Smooth muscle cell (in vitro differentiated cells): ENCODE data around the gene BBLN. TPM values are rescaled to one million over a fixed set of nuclear protein-coding genes. Genes with fewer than 3 reads are reported as not detected.

Source experiments
- DNase-seq: peaks from one replicate; lab custom pipeline; 2025; ENCODE audit not compliant: unreplicated experiment; lab: John Stamatoyannopoulos, UW
- H2AFZ ChIP-seq: fragments of 200-600 bp; sonication (generic); 2 replicates; pipeline ENCODE4 v1.6.0; 2016; ENCODE audit warnings: antibody characterized with exemption, low read depth, mild to moderate bottlenecking
- H3F3A ChIP-seq: fragments of 200-600 bp; sonication (generic); 2 replicates; pipeline ENCODE4 v1.6.0; 2017; ENCODE audit warnings: antibody characterized with exemption, low read depth
- H3K27ac ChIP-seq: fragments of 200-600 bp; sonication (generic); 2 replicates; pipeline ENCODE4 v1.5.1; 2016; ENCODE audit warnings: low read depth, mild to moderate bottlenecking
- H3K27me3 ChIP-seq: fragments of 200-600 bp; sonication (generic); 2 replicates; pipeline ENCODE4 v1.6.1; 2016; ENCODE audit warnings: low read depth, mild to moderate bottlenecking
- H3K36me3 ChIP-seq: fragments of 200-600 bp; sonication (generic); 2 replicates; pipeline ENCODE4 v1.5.1; 2016; ENCODE audit warnings: low read depth
- H3K4me1 ChIP-seq: fragments of 200-600 bp; sonication (generic); 2 replicates; pipeline ENCODE4 v1.5.1; 2016; ENCODE audit warnings: low read depth
- H3K4me2 ChIP-seq: fragments of 200-600 bp; sonication (generic); 2 replicates; pipeline ENCODE4 v1.6.0; 2016; ENCODE audit warnings: mild to moderate bottlenecking
- H3K4me3 ChIP-seq: fragments of 200-600 bp; sonication (generic); 2 replicates; pipeline ENCODE4 v1.5.1; 2016; ENCODE audit warnings: mild to moderate bottlenecking
- H3K79me2 ChIP-seq: fragments of 200-600 bp; sonication (generic); 2 replicates; pipeline ENCODE4 v1.6.0; 2016; ENCODE audit warnings: low read depth, mild to moderate bottlenecking
- H3K9ac ChIP-seq: fragments of 200-600 bp; sonication (generic); 2 replicates; pipeline ENCODE4 v1.6.0; 2016; ENCODE audit warnings: low read depth
- H3K9me3 ChIP-seq: fragments of 200-600 bp; sonication (generic); replicated peaks from 2 replicates; pipeline ENCODE4 v1.5.1; 2016; ENCODE audit warnings: low read depth
- H4K20me1 ChIP-seq: fragments of 200-600 bp; sonication (generic); 2 replicates; pipeline ENCODE4 v1.6.0; 2016; ENCODE audit warnings: low read depth
- WGBS: methylation state at CpG from one replicate; pipeline ENCODE4 v1.1.7; 2016; ENCODE audit warnings: low lambda C conversion rate; 5-methylcytosine and 5-hydroxymethylcytosine counted together
- polyA plus RNA-seq: library from polyadenylated mRNA; unstranded; fragments of >200 nt; fragmentation: Nextera tagmentation; extraction: Ambion mirVana; gene quantifications from 2 replicates; pipeline ENCODE4 v1.2.1, GENCODE V29; 2016
- total RNA-seq: library from RNA; depleted of rRNA; stranded (reverse); fragments of >200 nt; gene quantifications from 2 replicates; pipeline ENCODE4 v1.2.3, GENCODE V29; 2014
- TF ChIP-seq, protein P1 (sequence below): fragments of 200-600 bp; sonication (generic); IDR thresholded peaks from 2 replicates; pipeline ENCODE4 v1.5.1; 2017; ENCODE audit warnings: borderline replicate concordance, mild to moderate bottlenecking, antibody characterized with exemption; ENCODE audit not compliant: insufficient read depth, poor library complexity, severe bottlenecking

BBLN gene
- total and polyA plus RNA-seq, 2 experiments from 2014 or later = 133 to 229 TPM

DNA sequence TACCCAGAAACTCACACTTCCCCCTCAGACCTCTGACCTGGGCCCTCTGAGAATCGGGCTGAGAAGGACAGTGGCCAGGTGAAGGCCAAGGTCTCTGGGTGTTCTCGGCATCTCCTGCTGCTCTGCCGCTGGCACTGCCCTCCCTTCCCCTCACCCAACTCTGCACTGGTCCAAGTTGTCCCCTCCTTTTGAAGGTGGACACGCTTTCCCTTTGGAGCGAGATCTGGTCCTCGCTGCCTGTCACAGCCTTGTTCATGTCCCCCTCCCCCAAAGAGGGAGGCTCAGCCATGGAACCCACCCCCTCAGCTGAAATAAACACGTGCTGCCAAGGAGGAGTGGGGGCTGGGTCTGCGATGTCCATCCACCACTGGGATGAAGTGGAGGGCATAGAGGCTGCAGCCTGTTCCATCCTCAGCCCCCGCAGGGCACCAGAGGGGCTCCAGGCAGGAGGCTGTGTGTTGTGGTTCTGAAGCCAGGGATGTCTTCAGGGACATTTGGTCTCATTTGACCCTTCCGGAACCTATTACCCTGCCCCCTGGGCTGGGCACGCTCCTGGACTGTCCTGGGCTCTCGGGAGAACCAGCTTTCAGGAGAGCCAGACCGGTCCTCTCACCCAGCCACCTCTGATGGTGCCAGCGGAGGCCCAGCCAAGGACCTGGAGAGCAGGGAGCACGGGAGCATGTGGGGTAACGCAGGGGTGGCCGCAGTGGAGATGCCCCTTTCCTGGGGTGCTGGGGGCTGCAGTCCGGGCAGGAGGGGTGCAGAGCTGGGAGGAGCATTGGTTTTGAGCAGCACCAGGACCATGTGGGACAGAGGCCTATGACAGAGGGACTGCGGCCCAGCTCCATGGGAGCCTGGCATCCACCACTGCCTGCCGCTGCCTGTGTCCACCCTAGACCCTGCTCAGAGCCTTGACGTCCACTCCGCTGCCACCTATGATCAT is 15.6 kb upstream of the BBLN start:
- DNase-seq = no peak
- WGBS = 95% methylated on average over 22 of the region's 22 CpGs
- H2AFZ ChIP-seq = no peak overlapping the region

DNA sequence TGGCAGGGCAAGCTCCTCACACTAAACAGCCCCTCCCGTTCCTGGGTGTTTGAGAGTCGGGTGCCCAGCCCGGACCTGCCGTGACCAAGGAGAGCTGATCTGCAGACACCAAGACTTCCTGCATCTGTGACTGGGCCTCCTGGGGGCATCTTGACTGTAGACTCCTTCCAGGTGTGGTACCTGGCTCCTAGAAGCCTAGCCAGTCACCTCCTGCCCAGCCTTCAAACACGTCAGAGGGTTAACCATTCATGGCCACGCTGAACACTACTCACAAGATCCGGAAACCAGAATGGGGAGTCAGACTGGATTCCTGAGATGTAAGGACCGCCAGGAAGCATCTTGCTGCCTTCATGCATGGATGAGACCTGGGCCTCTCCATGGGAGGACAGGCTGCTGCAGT is 14.5 kb upstream of the BBLN start:
- Histone ChIP-seq H2AFZ (no peak overlapping the region), H3K4me2 (no peak overlapping the region), H3K27me3 (no peaks in the 10 kb centered on the region), H4K20me1 (no peaks in the 10 kb centered on the region), H3K4me1 (no peaks in the 10 kb centered on the region), H3K27ac (no peak overlapping the region), H3K4me3 (no peak overlapping the region), H3K36me3 (no peaks in the 10 kb centered on the region), H3K9ac (no peak overlapping the region), H3K9me3 (no peaks in the 10 kb centered on the region), H3F3A (no peaks in the 10 kb centered on the region), H3K79me2 (no peaks in the 10 kb centered on the region)
- TF ChIP-seq, protein P1, sequence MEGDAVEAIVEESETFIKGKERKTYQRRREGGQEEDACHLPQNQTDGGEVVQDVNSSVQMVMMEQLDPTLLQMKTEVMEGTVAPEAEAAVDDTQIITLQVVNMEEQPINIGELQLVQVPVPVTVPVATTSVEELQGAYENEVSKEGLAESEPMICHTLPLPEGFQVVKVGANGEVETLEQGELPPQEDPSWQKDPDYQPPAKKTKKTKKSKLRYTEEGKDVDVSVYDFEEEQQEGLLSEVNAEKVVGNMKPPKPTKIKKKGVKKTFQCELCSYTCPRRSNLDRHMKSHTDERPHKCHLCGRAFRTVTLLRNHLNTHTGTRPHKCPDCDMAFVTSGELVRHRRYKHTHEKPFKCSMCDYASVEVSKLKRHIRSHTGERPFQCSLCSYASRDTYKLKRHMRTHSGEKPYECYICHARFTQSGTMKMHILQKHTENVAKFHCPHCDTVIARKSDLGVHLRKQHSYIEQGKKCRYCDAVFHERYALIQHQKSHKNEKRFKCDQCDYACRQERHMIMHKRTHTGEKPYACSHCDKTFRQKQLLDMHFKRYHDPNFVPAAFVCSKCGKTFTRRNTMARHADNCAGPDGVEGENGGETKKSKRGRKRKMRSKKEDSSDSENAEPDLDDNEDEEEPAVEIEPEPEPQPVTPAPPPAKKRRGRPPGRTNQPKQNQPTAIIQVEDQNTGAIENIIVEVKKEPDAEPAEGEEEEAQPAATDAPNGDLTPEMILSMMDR = no peak
- 74% methylated on average over 8 of the region's 8 CpGs for WGBS
- DNase-seq = no peak

More for the DNA sequence above, 15.6 kb upstream of the BBLN start:
- Histone ChIP-seq H3K4me1 (no peaks in the 10 kb centered on the region), H3K4me3 (no peak overlapping the region), H3K9ac (no peak overlapping the region), H3K79me2 (no peaks in the 10 kb centered on the region), H3K36me3 (no peaks in the 10 kb centered on the region), H3K27me3 (no peaks in the 10 kb centered on the region), H3K4me2 (no peak overlapping the region), H3K9me3 (no peaks in the 10 kb centered on the region), H3F3A (no peaks in the 10 kb centered on the region), H3K27ac (no peak overlapping the region), H4K20me1 (no peaks in the 10 kb centered on the region)
- TF ChIP-seq, protein P1 = no peak

DNA sequence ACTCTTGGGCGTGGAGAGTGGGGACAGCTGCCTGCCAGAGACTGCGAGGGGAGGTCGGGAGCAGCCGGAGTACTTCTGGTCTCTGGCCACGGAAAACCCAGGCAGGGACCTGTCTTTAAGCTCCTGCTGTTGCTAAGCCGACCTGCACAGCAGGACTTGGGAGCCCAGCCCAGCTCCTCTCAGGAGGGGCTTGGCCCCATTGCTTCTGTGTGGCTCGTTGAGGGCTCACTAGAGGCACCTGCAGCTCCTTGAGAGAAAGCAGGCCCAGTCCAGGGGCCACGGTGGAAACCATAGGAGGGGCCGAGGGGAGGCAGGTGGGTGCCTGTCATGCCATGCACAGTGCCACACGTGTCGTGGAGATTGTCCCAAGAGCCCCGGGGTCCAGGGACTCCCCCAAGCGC is 14.1 kb upstream of the BBLN start:
- no peaks in the 10 kb centered on the region for H3K4me1 ChIP-seq
- no peak overlapping the region for H3K4me2 ChIP-seq
- H3K27ac ChIP-seq = no peak overlapping the region
- H2AFZ ChIP-seq = no peak overlapping the region
- no peaks in the 10 kb centered on the region for H4K20me1 ChIP-seq
- no peaks in the 10 kb centered on the region for H3K9me3 ChIP-seq
- no peaks in the 10 kb centered on the region for H3K36me3 ChIP-seq
- no peak overlapping the region for H3K4me3 ChIP-seq
- no peaks in the 10 kb centered on the region for H3K27me3 ChIP-seq
- H3K9ac ChIP-seq = no peak overlapping the region
- DNase-seq = no peak
- no peaks in the 10 kb centered on the region for H3F3A ChIP-seq
- no peaks in the 10 kb centered on the region for H3K79me2 ChIP-seq
- WGBS = 87% methylated on average over 13 of the region's 13 CpGs
- TF ChIP-seq, protein P1 = no peak
